Ramos (cell line): ENCODE data around the gene KLF12.

Source experiments
- in situ Hi-C: fragments of 300-500 bp; cut with MboI; formaldehyde crosslinking; loops from one replicate; pipeline ENCODE4 v1.14.3; 2022; ENCODE audit warnings: low sequenced_read_pairs; ENCODE audit not compliant: unreplicated experiment

Gene KLF12

DNA sequence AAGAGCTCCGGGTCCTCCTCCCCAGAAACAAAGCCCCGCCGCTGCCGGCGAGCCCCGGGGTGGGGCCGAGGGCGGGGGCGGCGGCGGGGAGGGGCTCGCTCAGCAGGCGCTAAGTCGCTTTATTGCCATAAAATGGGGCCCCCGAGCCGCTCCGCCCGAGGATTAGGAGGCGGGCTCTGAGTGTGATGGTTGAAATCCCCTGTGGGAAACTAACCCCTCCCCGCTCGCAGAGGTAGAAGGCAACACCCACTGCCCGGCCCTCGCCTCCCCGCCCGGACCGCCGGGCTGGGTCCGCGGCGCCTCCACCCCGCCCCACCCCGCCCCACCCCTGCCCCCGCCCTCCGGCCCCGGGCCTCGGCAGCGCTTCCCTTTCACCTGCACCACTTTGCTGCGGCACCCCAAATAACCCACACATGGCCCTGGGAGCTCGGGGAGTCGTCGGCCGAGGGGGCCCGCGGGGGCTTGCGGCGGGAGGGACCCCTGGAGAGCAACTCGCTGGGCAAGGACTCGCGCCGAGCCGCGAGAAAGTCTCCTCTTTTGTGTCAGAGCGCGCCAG is at the start of gene KLF12:
TSS of gene KLF12 (minus strand) at position 184 of the 556 bp plus-strand sequence.
- in situ Hi-C loops, result no loop called here

GRCh38 chr13:74182491-74182890 is 48.3 kb upstream of the KLF12 start:
- in situ Hi-C loops, result no loop called here

- in situ Hi-C loops, result no loop called here
Observed at GRCh38 chr13:74174810-74175209, 40.6 kb upstream of the KLF12 start.

DNA sequence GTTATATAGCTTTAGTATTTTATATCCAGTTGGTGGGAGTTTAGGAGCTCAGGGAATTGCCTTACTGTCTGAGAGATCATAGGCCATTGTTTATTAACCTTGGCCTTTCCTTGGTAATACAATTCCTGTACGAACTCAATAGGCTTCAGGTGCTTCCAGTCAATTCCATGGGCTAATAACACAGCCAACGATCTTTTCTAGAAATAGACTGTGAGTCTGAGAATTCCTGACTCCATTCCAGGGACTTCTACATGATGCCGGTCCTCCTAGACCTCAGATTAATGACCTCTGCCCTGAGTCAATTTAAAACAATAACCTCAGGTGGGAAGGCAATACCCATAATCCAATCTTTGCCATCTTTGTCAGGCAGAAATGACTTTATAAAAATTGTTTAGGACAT is 39.6 kb upstream of the KLF12 start:
- in situ Hi-C loops, result no loop called here

- in situ Hi-C loops, result no loop called here
Observed at GRCh38 chr13:74171641-74172040, 37.4 kb upstream of the KLF12 start.

DNA sequence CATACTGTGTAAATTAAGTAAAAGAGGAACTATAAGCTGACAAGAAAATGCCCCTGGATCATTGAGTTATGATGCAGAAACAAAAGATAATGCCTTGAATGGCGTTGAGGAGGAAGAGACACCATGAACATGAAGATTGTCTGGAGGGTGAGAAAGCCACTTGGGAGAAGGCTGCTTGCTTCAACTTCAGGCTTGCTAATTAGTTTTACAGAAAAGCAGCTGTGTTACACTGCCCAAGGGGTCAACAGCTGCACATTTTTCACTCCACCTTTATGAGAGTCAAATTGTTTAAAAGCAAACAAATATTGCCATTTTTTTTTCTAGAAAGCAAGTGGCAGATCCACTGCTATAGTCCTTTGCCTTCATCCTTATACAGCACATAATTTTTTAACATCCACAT is 35.5 kb upstream of the KLF12 start:
- in situ Hi-C loops, result no loop called here

DNA sequence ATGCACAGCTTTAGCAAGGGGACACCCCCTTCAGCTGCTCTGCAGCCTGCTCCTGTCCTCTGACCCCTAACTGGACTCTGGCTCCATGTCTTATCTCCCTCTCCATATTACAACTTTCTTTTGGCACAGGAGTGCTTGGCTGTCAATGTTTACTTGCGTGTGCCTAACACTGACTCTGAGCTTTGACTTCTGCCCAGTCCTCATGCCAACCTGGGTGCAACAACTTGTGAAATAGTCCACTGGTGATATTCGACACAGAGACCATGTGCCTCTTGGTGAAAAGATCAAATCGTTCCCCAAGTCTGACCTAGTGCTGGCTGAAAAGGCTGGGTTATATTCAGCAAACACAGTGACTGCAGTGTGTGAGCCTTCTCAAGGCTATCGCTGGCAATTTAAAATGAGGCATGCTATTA is 34.1 kb upstream of the KLF12 start:
- in situ Hi-C loops, result no loop called here

DNA sequence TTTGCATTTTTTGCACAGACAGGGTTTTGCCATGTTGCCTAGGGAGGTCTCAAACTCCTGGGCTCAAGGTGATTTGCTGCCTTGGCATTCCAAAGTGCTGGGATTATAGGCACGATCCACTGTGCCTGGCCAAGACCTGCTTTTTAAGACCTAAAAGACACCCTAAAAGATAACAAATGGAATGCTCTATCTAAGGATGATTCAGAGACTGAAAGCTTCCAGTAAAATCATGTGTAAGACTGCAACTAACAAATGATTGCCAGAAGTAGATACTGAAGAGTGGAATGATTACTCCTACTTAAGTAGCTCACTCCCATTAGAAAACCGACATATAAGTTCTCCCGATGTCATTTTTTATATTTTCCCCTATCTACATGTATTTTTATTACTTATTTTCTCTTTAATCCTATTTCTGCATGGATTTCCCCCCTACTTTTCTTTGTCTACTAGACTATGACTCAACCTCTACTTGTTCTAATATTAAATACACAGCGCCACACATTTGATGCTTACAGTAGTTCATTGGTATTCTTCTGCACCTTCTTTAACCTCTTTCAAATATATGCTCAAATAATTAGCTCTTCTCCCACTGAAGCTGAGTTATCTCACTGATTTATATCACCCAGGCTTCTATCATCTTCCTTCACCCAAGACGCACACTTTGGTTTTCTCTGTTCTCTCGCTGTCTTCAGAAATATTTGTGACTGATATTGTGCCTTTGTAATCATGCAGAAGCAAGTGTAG is 32.2 kb upstream of the KLF12 start:
- in situ Hi-C loops, result no loop called here

DNA sequence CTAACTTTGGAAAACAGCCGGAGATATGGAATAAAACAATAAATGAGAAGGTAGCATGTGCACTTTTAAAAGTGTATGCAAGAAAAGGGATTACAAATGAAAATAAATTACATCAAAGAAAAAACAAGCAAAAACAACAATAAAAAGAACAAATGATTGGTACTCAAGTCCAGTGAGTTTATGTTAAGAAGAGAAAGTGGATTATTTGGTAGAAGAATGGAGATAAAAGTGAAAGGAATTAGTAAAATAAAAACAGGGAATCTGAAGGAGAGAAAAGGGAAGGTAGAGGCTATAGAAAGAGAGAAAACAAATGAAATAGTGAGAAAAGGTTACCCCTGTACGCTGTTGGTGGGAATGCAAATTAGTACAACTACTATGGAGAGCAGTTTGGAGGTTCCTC is 28.6 kb upstream of the KLF12 start:
- in situ Hi-C loops, result no loop called here

- in situ Hi-C loops, result no loop called here
Observed at GRCh38 chr13:74162135-74162534, 27.9 kb upstream of the KLF12 start.

GRCh38 chr13:74158571-74159352 is 24.6 kb upstream of the KLF12 start:
- in situ Hi-C loops, result no loop called here

GRCh38 chr13:74158028-74158427 is 23.8 kb upstream of the KLF12 start:
- in situ Hi-C loops, result no loop called here

DNA sequence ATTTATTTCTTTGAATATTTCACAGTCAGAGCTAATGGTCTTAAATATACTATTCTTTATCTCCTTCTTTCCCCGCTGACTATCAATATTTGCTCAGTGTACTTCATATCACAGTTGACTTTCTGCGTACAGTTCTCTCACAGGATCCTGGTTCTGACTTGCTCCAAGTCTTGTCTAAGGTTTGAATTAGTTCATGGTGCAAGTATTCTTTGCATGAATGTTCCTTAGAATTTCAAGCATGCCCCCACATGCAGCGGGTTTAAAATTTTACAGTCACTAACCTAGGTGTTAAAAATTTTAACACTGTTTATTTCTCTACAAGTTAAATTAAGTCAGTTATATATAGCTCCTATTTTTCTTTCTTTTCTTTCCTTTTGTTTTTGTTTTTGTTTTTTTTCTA is 20.8 kb upstream of the KLF12 start:
- in situ Hi-C loops, result no loop called here

GRCh38 chr13:74153316-74153715 is 19.1 kb upstream of the KLF12 start:
- in situ Hi-C loops, result no loop called here

DNA sequence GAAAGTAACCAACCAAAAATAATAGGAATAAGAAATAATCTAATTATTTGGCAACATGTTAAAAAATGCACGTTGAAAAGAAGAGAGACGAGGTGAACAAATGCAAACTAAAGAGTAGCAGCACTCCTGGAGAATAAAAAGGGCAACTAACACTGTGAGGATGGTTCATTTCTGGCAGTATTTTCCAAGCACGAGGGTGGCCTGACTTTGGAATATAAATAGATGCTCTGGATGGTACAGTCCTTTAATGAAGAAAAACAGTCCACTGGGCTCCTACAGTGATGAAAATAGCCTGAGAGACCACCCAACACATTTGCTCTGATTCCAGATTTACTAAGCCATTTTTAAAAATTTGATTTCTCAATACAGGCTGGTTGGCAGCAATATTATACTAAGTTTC is 17.7 kb upstream of the KLF12 start:
- in situ Hi-C loops, result no loop called here

GRCh38 chr13:74148352-74148751 is 14.1 kb upstream of the KLF12 start:
- in situ Hi-C loops, result no loop called here

DNA sequence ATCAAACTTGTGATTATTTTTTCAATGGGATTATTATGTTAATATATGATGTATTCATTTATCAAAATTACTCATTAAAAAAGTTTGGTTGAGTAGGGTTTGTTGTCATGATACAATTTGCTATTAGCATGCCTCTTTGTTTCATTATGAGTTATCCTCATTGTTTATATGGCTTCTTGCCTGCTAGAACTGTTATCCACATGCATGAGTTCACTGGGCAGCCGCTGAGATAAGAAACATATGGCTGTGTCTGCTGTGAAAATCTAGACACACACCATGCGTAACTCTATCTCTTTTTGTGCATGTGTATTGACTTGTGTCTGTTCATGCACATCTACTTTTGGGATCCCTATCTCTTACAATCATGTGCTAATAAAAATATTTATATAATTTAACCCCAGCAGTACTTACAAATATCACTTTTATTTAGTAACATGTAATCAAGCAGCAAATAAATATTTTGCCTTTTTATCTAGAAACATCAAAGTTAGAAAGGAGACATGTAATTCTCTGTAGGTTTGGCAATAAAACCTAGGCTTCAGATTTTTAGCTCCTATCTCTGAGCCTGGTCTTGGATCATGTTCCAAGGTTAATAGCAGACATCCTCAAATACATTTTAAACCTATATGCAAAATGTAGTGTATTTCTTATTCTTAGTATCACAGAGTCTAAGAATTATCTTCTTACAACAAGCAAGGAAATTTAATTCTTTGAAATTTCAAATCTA is 11.2 kb upstream of the KLF12 start:
- in situ Hi-C loops, result no loop called here

DNA sequence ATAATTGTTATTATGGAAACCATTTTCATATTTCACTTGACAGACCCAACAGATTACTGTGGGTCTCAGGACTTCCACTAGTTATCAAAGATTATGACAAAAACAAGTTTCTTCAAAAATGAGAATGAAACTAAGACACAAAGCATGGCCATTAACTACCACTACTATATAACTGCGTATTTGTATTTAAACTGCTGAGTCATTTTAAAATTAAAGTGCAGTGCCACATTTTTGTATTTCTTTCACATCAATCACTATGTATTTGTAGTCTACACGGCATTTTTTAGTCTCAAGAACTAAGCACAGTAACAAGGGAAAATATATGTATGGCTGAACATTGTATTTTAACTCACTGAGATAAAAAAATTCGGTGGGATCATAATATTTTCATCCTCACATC is 10.1 kb upstream of the KLF12 start:
- in situ Hi-C loops, result no loop called here

GRCh38 chr13:74142257-74142656 is 8.1 kb upstream of the KLF12 start:
- in situ Hi-C loops, result no loop called here

DNA sequence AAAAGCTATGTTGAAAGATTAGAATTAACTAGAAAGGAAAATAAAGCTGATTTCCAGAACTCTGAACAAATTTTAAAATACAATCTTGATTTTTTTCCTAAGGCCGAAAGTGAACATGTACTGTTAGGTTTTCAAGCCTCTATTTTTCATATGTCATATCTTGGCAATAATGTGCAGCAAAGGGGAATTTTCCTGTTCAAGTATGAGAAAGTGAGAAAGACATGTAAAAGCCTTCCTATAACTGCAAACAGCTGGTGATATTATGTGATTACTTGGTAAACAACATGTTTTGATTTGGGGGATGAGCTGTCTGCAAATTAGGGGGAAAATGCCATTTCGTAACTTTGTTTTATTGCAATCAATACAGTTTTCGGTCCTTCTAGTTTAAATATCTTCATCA is 4.0 kb upstream of the KLF12 start:
- in situ Hi-C loops, result no loop called here
